ENCODE data around the gene AP1M1.

DNA sequence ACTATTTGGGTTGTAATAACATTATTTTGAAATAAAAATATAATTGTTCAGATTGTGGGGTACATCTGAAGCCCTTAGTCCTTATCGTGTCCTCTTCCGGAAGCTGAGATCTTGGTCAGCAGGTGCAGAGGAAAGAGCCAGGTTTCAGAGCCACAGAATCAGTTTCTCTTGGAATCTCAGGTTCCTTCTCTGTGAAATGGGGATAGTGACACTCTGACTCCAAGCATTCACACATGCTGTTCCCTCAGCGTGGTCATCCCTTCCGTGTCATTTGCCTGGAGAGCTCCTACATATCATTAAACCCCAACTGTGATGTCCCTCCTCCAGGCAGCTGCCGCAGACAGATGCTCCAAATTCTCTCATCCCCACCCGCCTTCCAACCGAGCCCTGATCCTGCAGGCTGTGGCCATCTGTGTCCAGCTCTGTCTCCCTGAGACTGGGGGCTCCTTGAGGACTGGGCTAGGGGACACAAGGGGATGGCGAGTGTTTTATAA lies 59.8 kb downstream of the AP1M1 start:
- TF ChIP-seq POLR2A (IDR thresholded peaks at IDR 0.05) = no peak
- TF ChIP-seq CTCF (IDR thresholded peaks at IDR 0.05) = no peak

All from uterus (tissue), 2 donors.